Stimulated activated CD8-positive, alpha-beta memory T cell treated with anti-CD3 and anti-CD28 coated beads, Interleukin-12 subunit alpha, Interleukin-12 subunit beta, amount 100 ng/mL, for 24 hours (primary cell): Measurements from ENCODE around the gene FTSJ3.

Experiments used
- DNase-seq: peaks from one replicate; pipeline ENCODE4 v3.0.0-alpha.2; 2020; ENCODE audit errors: extremely low read depth

The FTSJ3 gene

GRCh38 chr17:63785556-63785955, 41.9 kb downstream of the FTSJ3 start:
- DNase-seq, result no peak

GRCh38 chr17:63783522-63783921, 43.9 kb downstream of the FTSJ3 start:
- no peak for DNase-seq

GRCh38 chr17:63780928-63781327, 46.5 kb downstream of the FTSJ3 start:
- no peak for DNase-seq

- DNase-seq, result no peak
These were observed 47.0 kb downstream of the FTSJ3 start for GRCh38 chr17:63780507-63780906.

GRCh38 chr17:63775420-63775819, 52.0 kb downstream of the FTSJ3 start:
- DNase-seq, result no peak

- no peak for DNase-seq
These were observed 52.5 kb downstream of the FTSJ3 start for GRCh38 chr17:63774969-63775265.

- DNase-seq, result no peak
These were observed 53.1 kb downstream of the FTSJ3 start, which contains the start of gene DDX42 for GRCh38 chr17:63774141-63774968. TSS of gene DDX42 (plus strand) at chr17:63774170. CDS start at chr17:63787050, 12,880 bp downstream.

GRCh38 chr17:63773272-63774140, 54.0 kb downstream of the FTSJ3 start, which contains the start of gene CCDC47:
TSS of gene CCDC47 (minus strand) at chr17:63773597. CDS start at chr17:63766175, 7,422 bp downstream.
- peak; percentile 97 for DNase-seq

GRCh38 chr17:63772801-63773271, 54.6 kb downstream of the FTSJ3 start:
- no peak for DNase-seq
